A673 (cell line): Measurements from ENCODE around the gene KIF1A. TPM values are rescaled to one million over a fixed set of nuclear protein-coding genes. Genes with fewer than 3 reads are reported as not detected.

ENCODE experiments used
- BruUV-seq: library from RNA; stranded (reverse); fragments of 400-500 nt; replicated peaks from 2 replicates; lab custom pipeline; 2021; lab: Mats Ljungman, UMichigan
- CTCF ChIA-PET: fragments of 300-600 bp; sonication (Branson Sonifier 250); formaldehyde crosslinking; loops from one replicate; lab custom pipeline; 2022; ENCODE audit warnings: antibody characterized with exemption; lab: Charles Lee
- POLR2A ChIA-PET: fragments of 300-600 bp; sonication (Branson Sonifier 250); formaldehyde crosslinking; loops from one replicate; lab custom pipeline; 2022; ENCODE audit warnings: antibody characterized with exemption; ENCODE audit not compliant: low non-redundant PET; lab: Charles Lee
- DNase-seq: peaks from one replicate; pipeline ENCODE4 v3.0.0-alpha.2; 2015; ENCODE audit warnings: low spot score
- H3K27ac ChIP-seq: fragments of 200-600 bp; sonication (generic); 2 replicates; pipeline ENCODE4 v1.5.1; 2016; ENCODE audit warnings: mixed run types, low read depth, mild to moderate bottlenecking, mixed read lengths, antibody characterized with exemption, low read length; ENCODE audit not compliant: poor library complexity, severe bottlenecking
- H3K27me3 ChIP-seq: fragments of 200-600 bp; sonication (generic); replicated peaks from 2 replicates; pipeline ENCODE4 v1.6.1; 2017; ENCODE audit warnings: mixed run types, low read depth, mild to moderate bottlenecking, mixed read lengths, antibody characterized with exemption, low read length; ENCODE audit not compliant: insufficient read depth, poor library complexity
- H3K36me3 ChIP-seq: fragments of 200-600 bp; sonication (generic); 2 replicates; pipeline ENCODE4 v1.6.1; 2016; ENCODE audit warnings: mixed run types, mild to moderate bottlenecking, mixed read lengths, antibody characterized with exemption, low read length; ENCODE audit not compliant: insufficient read depth, poor library complexity, severe bottlenecking
- H3K4me1 ChIP-seq: fragments of 200-600 bp; sonication (generic); 2 replicates; pipeline ENCODE4 v1.6.1; 2017; ENCODE audit warnings: mixed run types, mild to moderate bottlenecking, mixed read lengths, antibody characterized with exemption, low read length; ENCODE audit not compliant: insufficient read depth, poor library complexity, severe bottlenecking
- H3K4me3 ChIP-seq: fragments of 200-600 bp; sonication (generic); 2 replicates; pipeline ENCODE4 v1.5.1; 2016; ENCODE audit warnings: low read depth, mixed run types, mild to moderate bottlenecking, mixed read lengths, low read length; ENCODE audit not compliant: poor library complexity, severe bottlenecking
- H3K9me3 ChIP-seq: fragments of 200-600 bp; sonication (generic); 2 replicates; pipeline ENCODE4 v1.6.1; 2016; ENCODE audit warnings: mixed run types, low read depth, mild to moderate bottlenecking, mixed read lengths, antibody characterized with exemption, low read length; ENCODE audit not compliant: poor library complexity, severe bottlenecking
- CTCF ChIP-seq: fragments of 300-800, 200-600 bp; sonication (generic); conservative IDR thresholded peaks from 2 replicates; pipeline ENCODE4 v1.5.1; 2017; ENCODE audit warnings: low read depth, mild to moderate bottlenecking, antibody characterized with exemption, low read length, moderate library complexity, mixed read lengths
- EZH2 ChIP-seq: fragments of 200-600 bp; sonication (generic); IDR thresholded peaks from 2 replicates; pipeline ENCODE4 v1.6.1; 2017; ENCODE audit warnings: borderline replicate concordance, low read depth, mild to moderate bottlenecking, mixed read lengths, antibody characterized with exemption, low read length; ENCODE audit not compliant: poor library complexity, severe bottlenecking
- intact Hi-C: fragments of 100-400 bp; cut with micrococcal nuclease; formaldehyde crosslinking; loops from one replicate; pipeline ENCODE4 v1.10.0; 2022; ENCODE audit not compliant: unreplicated experiment
- total RNA-seq: library from RNA; stranded (reverse); gene quantifications from 2 replicates; pipeline ENCODE4 v1.2.3, GENCODE V29; 2021

The KIF1A gene
- total RNA-seq, 1 experiment from 2014 or later: 330 TPM

GRCh38 chr2:240778426-240778825 lies 41.6 kb downstream of the KIF1A start:
- H3K4me3 ChIP-seq: no peak overlapping the region
- intact Hi-C loops: no loop called here
- ChIA-PET CTCF (interaction anchor here (0.5 kb wide), 1 partner anchor 43 kb away, joined by 3 read pairs; no protein-coding TSS in a partner anchor), POLR2A (no interaction called here)
- H3K27ac ChIP-seq: peak overlapping the region; percentile 30
- DNase-seq: no peak
- no peaks in the 10 kb centered on the region for H3K4me1 ChIP-seq
- no peaks in the 10 kb centered on the region for H3K9me3 ChIP-seq
- no TSS peak for BruUV-seq
- no peak for TF ChIP-seq CTCF
- TF ChIP-seq EZH2: no peak
- no peaks in the 10 kb centered on the region for H3K27me3 ChIP-seq
- peaks cover 27% of the 10 kb centered on the region for H3K36me3 ChIP-seq

- ChIA-PET POLR2A (no interaction called here), CTCF (interaction anchor here (0.5 kb wide), 1 partner anchor 44 kb away, joined by 3 read pairs; no protein-coding TSS in a partner anchor)
- Histone ChIP-seq H3K4me1 (no peaks in the 10 kb centered on the region), H3K27ac (peak overlapping the region; percentile 30), H3K4me3 (no peak overlapping the region), H3K27me3 (no peaks in the 10 kb centered on the region), H3K36me3 (peaks cover 29% of the 10 kb centered on the region), H3K9me3 (no peaks in the 10 kb centered on the region)
- intact Hi-C loops: no loop called here
- no peak for DNase-seq
- BruUV-seq: no TSS peak
- TF ChIP-seq CTCF (no peak), EZH2 (no peak)
Observed at GRCh38 chr2:240777456-240778212, 42.4 kb downstream of the KIF1A start.

- no peaks in the 10 kb centered on the region for H3K4me1 ChIP-seq
- no peak overlapping the region for H3K27ac ChIP-seq
- H3K4me3 ChIP-seq: no peak overlapping the region
- no peaks in the 10 kb centered on the region for H3K27me3 ChIP-seq
- intact Hi-C loops: no loop called here
- TF ChIP-seq CTCF: no peak
- no peak for TF ChIP-seq EZH2
- no peaks in the 10 kb centered on the region for H3K9me3 ChIP-seq
- no TSS peak for BruUV-seq
- DNase-seq: no peak
- POLR2A ChIA-PET: no interaction called here
- peaks cover 39% of the 10 kb centered on the region for H3K36me3 ChIP-seq
- CTCF ChIA-PET: no interaction called here
Observed at GRCh38 chr2:240775905-240776304, 44.1 kb downstream of the KIF1A start.
